Measurements from ENCODE around the gene C5. TPM values are rescaled to one million over a fixed set of nuclear protein-coding genes. Genes with fewer than 3 reads are reported as not detected.

Gene C5
- total RNA-seq, 1 donor: 3.9 TPM

GRCh38 chr9:121075251-121076036 is 25.4 kb upstream of the C5 start:
- TF ChIP-seq CTCF (IDR thresholded peaks at IDR 0.05; ENCODE audit: insufficient read depth, low read depth, low read length): no peak
- H3K4me3 ChIP-seq (ENCODE audit: low read depth, low read length): peak overlapping the region; percentile 81
- DNase-seq (ENCODE audit: low read depth): no peak

GRCh38 chr9:121074370-121075250 is 24.5 kb upstream of the C5 start, which contains the start of gene CNTRL:
CNTRL (plus strand) TSS chr9:121074955; CDS start chr9:121088327, 13,372 bp downstream.
- peak; percentile 85 for DNase-seq (ENCODE audit: low read depth)
- TF ChIP-seq CTCF (IDR thresholded peaks at IDR 0.05; ENCODE audit: insufficient read depth, low read depth, low read length): no peak
- peak within 1 kb of the TSS; percentile 81 for H3K4me3 ChIP-seq (ENCODE audit: low read depth, low read length)

- no peak for TF ChIP-seq CTCF (IDR thresholded peaks at IDR 0.05; ENCODE audit: insufficient read depth, low read depth, low read length)
- H3K4me3 ChIP-seq (ENCODE audit: low read depth, low read length): no peak overlapping the region
- peak; percentile 59 for DNase-seq (ENCODE audit: low read depth)
Observed at GRCh38 chr9:121073038-121073437, 23.0 kb upstream of the C5 start.

GRCh38 chr9:121071756-121072421 is 21.8 kb upstream of the C5 start:
- peak; percentile 41 for DNase-seq (ENCODE audit: low read depth)
- peak overlapping the region; percentile 56 for H3K4me3 ChIP-seq (ENCODE audit: low read depth, low read length)
- peak; percentile 33 for TF ChIP-seq CTCF (IDR thresholded peaks at IDR 0.05; ENCODE audit: insufficient read depth, low read depth, low read length)

GRCh38 chr9:121071370-121071755 is 21.3 kb upstream of the C5 start:
- TF ChIP-seq CTCF (IDR thresholded peaks at IDR 0.05; ENCODE audit: insufficient read depth, low read depth, low read length): no peak
- H3K4me3 ChIP-seq (ENCODE audit: low read depth, low read length): peak overlapping the region; percentile 56
- no peak for DNase-seq (ENCODE audit: low read depth)

GRCh38 chr9:121069396-121069795 is 19.3 kb upstream of the C5 start:
- H3K4me3 ChIP-seq (ENCODE audit: low read depth, low read length): no peak overlapping the region
- DNase-seq (ENCODE audit: low read depth): no peak
- TF ChIP-seq CTCF (IDR thresholded peaks at IDR 0.05; ENCODE audit: insufficient read depth, low read depth, low read length): no peak
